Fibroblast of mammary gland (primary cell): Measurements from ENCODE around the gene S100A7A.

Source experiments
- DNase-seq: peaks from one replicate; pipeline ENCODE4 v3.0.0-alpha.2; 2010; ENCODE audit warnings: low read depth
- H3K4me3 ChIP-seq: 2 replicates; pipeline ENCODE4 v1.5.1; 2011; ENCODE audit warnings: low read depth, mild to moderate bottlenecking, low read length, moderate library complexity; ENCODE audit not compliant: control insufficient read depth
- TF ChIP-seq, protein P1 (sequence below): conservative IDR thresholded peaks from 2 replicates; pipeline ENCODE4 v1.5.1; 2011; ENCODE audit warnings: low read depth, low read length, inconsistent platforms; ENCODE audit not compliant: control insufficient read depth, insufficient read depth

S100A7A gene

DNA sequence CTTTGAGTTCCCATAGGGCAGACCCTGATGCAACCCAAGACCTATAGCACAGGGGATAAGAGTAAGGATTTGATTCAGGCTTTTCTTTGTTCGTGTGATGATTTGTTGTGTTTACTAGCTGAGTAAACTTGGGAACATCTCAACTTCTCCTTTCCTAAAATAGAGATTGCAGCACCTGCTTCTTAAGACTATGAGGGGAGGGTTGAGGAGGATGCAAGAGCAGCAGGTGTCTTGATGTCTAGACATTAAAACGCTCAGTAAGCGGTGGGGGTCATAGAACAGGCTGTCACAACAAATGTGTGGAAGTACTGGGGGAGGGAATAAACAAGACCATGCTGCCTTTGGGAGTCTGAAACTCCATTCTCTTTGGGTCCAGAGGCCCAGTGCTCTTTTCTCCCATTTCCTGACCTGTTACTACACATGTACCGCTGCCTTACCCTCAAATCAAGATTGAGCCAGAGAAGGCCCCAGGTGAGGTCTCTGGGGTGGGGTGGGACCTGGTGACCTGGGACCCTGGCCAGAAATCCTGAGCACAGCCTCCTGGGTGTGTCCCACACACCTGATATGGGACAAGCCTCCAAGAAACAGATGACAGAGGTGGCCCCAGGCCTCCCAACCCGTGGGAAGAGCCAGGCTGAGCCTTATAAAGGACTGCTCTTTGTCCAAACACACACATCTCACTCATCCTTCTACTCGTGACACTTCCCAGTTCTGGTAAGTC, at the start of gene S100A7A:
Gene S100A7A, plus strand, starts transcription at position 671 of the 721 bp plus-strand sequence. CDS start 1,563 bp downstream, outside the sequence.
- no peak within 1 kb of the TSS for H3K4me3 ChIP-seq
- no peak for DNase-seq
- TF ChIP-seq, protein P1, sequence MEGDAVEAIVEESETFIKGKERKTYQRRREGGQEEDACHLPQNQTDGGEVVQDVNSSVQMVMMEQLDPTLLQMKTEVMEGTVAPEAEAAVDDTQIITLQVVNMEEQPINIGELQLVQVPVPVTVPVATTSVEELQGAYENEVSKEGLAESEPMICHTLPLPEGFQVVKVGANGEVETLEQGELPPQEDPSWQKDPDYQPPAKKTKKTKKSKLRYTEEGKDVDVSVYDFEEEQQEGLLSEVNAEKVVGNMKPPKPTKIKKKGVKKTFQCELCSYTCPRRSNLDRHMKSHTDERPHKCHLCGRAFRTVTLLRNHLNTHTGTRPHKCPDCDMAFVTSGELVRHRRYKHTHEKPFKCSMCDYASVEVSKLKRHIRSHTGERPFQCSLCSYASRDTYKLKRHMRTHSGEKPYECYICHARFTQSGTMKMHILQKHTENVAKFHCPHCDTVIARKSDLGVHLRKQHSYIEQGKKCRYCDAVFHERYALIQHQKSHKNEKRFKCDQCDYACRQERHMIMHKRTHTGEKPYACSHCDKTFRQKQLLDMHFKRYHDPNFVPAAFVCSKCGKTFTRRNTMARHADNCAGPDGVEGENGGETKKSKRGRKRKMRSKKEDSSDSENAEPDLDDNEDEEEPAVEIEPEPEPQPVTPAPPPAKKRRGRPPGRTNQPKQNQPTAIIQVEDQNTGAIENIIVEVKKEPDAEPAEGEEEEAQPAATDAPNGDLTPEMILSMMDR = no peak

DNA sequence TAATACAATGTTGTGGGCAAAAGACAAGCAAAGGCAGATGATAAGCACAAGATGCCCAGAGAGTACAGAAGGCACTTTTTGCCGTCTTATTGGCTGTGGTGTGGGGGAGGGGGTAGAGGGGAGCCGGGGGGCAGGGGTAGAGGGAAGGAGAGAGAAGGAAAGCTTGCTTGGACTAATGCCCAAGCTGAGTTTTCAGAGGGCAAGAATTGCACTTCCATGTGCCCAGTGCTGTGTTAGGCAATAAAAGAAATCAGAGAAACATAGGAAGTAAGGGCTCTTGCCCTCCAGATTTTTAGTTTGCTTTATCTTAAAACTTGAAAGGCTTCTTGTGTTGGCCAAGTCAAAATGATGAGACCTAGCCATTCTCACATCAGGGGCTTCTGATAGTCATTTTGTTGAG, 49.2 kb upstream of the S100A7A start:
- no peak for DNase-seq
- H3K4me3 ChIP-seq = no peak overlapping the region
- TF ChIP-seq, protein P1 = no peak

DNA sequence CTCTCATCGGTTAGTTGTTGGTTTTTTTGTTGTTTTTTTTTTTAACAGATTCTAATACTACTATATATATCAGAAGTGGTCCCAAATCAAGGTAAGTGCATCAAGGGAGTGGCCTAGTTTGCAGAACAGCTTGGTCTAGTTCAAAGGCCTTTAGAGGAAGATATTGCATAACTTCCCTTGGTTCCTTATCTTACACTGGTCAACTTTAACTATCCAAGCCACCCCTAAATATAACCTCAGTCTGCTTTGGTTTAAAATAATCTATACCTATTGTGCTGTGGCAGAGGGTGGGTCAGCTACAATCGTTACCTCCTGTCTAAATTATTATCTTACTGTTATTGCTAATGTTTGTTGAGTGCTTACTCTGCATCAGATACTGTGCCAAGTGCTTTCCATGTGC, 47.8 kb upstream of the S100A7A start:
- no peak overlapping the region for H3K4me3 ChIP-seq

DNA sequence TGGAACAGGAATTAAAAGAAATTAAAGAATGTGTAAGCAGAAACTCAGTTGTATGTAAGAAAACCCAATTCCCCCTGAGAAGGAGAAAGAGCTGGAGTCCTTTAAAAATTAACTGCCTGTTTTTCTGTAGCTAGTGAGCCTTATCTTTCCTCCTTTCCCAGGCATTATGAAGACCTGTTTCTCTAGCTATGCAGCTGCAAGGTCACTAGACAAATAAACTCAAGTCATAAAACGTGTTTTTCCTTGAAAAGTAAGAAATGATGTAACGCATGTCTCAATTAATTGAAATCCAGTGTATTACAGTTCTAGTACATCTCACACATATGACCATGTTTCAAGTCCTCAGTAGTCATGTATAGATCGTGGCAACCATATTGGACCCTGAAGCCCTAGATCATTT, 46.2 kb upstream of the S100A7A start:
- no peak overlapping the region for H3K4me3 ChIP-seq
- no peak for DNase-seq
- TF ChIP-seq, protein P1 = no peak

More for the DNA sequence above, 47.8 kb upstream of the S100A7A start:
- no peak for DNase-seq
- TF ChIP-seq, protein P1 = no peak

DNA sequence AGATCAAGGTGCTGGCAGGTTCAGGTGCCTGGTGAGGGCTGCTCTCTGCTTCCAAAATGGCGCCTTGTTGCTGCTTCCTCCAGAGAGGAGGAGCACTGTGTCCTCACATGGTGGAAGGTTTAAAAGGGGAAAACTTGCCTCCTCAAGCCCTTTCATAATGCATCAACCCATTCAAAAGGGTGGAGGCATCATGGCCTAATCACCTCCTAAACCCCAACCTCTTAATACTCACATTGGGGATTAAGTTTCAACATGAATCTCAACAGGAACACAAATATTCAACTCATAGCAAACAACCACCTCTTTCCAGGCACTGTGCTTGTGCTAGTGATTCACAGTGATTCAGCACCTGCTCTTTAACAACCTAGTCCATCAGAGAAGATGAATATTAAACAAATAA, 45.1 kb upstream of the S100A7A start:
- no peak for DNase-seq
- TF ChIP-seq, protein P1 = no peak
- no peak overlapping the region for H3K4me3 ChIP-seq

DNA sequence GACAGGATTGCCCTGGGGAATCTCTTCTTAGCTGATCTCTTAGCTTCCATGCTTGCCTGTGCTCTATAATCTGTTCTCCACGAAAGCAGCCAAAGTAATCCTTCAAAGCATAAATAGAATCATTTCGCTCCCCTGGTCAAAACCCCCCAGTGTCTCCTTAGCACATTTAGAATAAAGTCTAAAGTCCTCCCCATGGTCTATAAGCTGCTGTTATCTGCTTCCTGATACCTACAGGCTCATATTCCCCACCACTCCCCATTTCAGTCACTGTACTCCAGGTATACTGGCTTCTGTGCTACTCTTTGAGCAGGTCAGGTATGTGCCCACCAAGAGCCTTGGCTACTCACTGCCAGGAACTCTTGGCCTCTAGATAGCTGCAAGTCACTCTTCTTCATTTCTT, 43.7 kb upstream of the S100A7A start:
- TF ChIP-seq, protein P1 = no peak

More for the DNA sequence above, 43.7 kb upstream of the S100A7A start:
- DNase-seq = no peak
- no peak overlapping the region for H3K4me3 ChIP-seq
